GM23338 (cell line): Measurements from ENCODE around the gene CEP72. TPM values are rescaled to one million over a fixed set of nuclear protein-coding genes. Genes with fewer than 3 reads are reported as not detected.

Experiments
- ATAC-seq: fragments of 200-7000 bp; cut with Tn5 transposase; 3 replicates; pipeline ENCODE4 v1.9.1; 2020
- DNase-seq: peaks from one replicate; pipeline ENCODE4 v3.0.0-alpha.2; 2015; ENCODE audit warnings: low spot score
- H2AFZ ChIP-seq: fragments of 200-600 bp; sonication (generic); 2 replicates; pipeline ENCODE4 v1.8.0; 2016; ENCODE audit warnings: antibody characterized with exemption, mild to moderate bottlenecking, moderate library complexity
- H3F3A ChIP-seq: fragments of 200-600 bp; sonication (generic); replicated peaks from 2 replicates; pipeline ENCODE4 v1.8.0; 2017; ENCODE audit warnings: antibody characterized with exemption, mixed run types, low read depth
- H3K27ac ChIP-seq: fragments of 200-600 bp; sonication (generic); 2 replicates; pipeline ENCODE4 v1.6.1; 2016; ENCODE audit warnings: low read depth
- H3K27me3 ChIP-seq: fragments of 200-600 bp; sonication (generic); 2 replicates; pipeline ENCODE4 v1.8.0; 2016; ENCODE audit warnings: mild to moderate bottlenecking, mixed run types, moderate library complexity; ENCODE audit not compliant: insufficient read depth
- H3K36me3 ChIP-seq: fragments of 200-600 bp; sonication (generic); 2 replicates; pipeline ENCODE4 v1.8.0; 2016; ENCODE audit warnings: mild to moderate bottlenecking; ENCODE audit not compliant: insufficient read depth
- H3K4me1 ChIP-seq: fragments of 200-600 bp; sonication (generic); 2 replicates; pipeline ENCODE4 v1.8.0; 2016; ENCODE audit warnings: mild to moderate bottlenecking, moderate library complexity; ENCODE audit not compliant: insufficient read depth
- H3K4me2 ChIP-seq: fragments of 200-600 bp; sonication (generic); 2 replicates; pipeline ENCODE4 v1.7.1; 2017; ENCODE audit warnings: mixed run types
- H3K4me3 ChIP-seq: fragments of 200-600 bp; sonication (generic); 2 replicates; pipeline ENCODE4 v1.6.1; 2016; ENCODE audit warnings: mixed run types
- H3K79me2 ChIP-seq: fragments of 200-600 bp; sonication (generic); replicated peaks from 2 replicates; pipeline ENCODE4 v1.8.0; 2017; ENCODE audit warnings: mild to moderate bottlenecking; ENCODE audit not compliant: insufficient read depth
- H3K9me2 ChIP-seq: fragments of 200-600 bp; sonication (generic); 2 replicates; pipeline ENCODE4 v1.8.0; 2017; ENCODE audit not compliant: insufficient read depth
- H4K20me1 ChIP-seq: fragments of 200-600 bp; sonication (generic); replicated peaks from 2 replicates; pipeline ENCODE4 v1.8.0; 2017; ENCODE audit warnings: mild to moderate bottlenecking; ENCODE audit not compliant: insufficient read depth
- H3K27ac Mint-ChIP-seq: 2 replicates; pipeline ENCODE4 v1.8.0; 2020; ENCODE audit warnings: inconsistent platforms, mild to moderate bottlenecking, moderate library complexity, mixed read lengths
- H3K27me3 Mint-ChIP-seq: 3 replicates; pipeline ENCODE4 v1.8.0; 2022; ENCODE audit warnings: low read depth, mild to moderate bottlenecking, moderate library complexity, mixed read lengths, inconsistent platforms; ENCODE audit not compliant: insufficient read depth, poor library complexity
- H3K36me3 Mint-ChIP-seq: 3 replicates; pipeline ENCODE4 v1.8.0; 2021; ENCODE audit warnings: low read depth, mild to moderate bottlenecking, inconsistent platforms, moderate library complexity, mixed read lengths
- H3K4me1 Mint-ChIP-seq: 3 replicates; pipeline ENCODE4 v1.8.0; 2020; ENCODE audit warnings: mild to moderate bottlenecking, inconsistent platforms, mixed read lengths
- H3K4me3 Mint-ChIP-seq: 3 replicates; pipeline ENCODE4 v1.8.0; 2021; ENCODE audit warnings: moderate library complexity, mild to moderate bottlenecking, inconsistent platforms, mixed read lengths
- H3K9me3 Mint-ChIP-seq: 3 replicates; pipeline ENCODE4 v1.8.0; 2020; ENCODE audit warnings: moderate library complexity, mild to moderate bottlenecking, inconsistent platforms, mixed read lengths
- ETS1 ChIP-seq: IDR thresholded peaks from 2 replicates; pipeline ENCODE4 v1.6.1; 2016; ENCODE audit warnings: antibody characterized with exemption
- EZH2 ChIP-seq: fragments of 200-600 bp; sonication (generic); IDR thresholded peaks from one replicate; pipeline ENCODE4 v1.8.0; 2017; ENCODE audit warnings: antibody characterized with exemption, mild to moderate bottlenecking, low read depth; ENCODE audit not compliant: unreplicated experiment
- EZH2phosphoT487 ChIP-seq: fragments of 200-600 bp; sonication (generic); IDR thresholded peaks from one replicate; pipeline ENCODE4 v1.8.1; 2018; ENCODE audit warnings: antibody characterized with exemption; ENCODE audit not compliant: unreplicated experiment
- JUNB ChIP-seq: IDR thresholded peaks from one replicate; pipeline ENCODE4 v1.6.1; 2016; ENCODE audit warnings: antibody characterized with exemption; ENCODE audit not compliant: unreplicated experiment
- NANOG ChIP-seq: IDR thresholded peaks from 2 replicates; pipeline ENCODE4 v1.6.1; 2016; ENCODE audit warnings: antibody characterized with exemption, borderline replicate concordance
- REST ChIP-seq: IDR thresholded peaks from one replicate; pipeline ENCODE4 v1.6.1; 2018; ENCODE audit warnings: antibody characterized with exemption; ENCODE audit not compliant: unreplicated experiment
- STAT1 ChIP-seq: IDR thresholded peaks from one replicate; pipeline ENCODE4 v1.6.1; 2016; ENCODE audit warnings: antibody characterized with exemption; ENCODE audit not compliant: unreplicated experiment
- ZNF331 ChIP-seq: fragments of 250-450 bp; sonication (Bioruptor Pico); IDR thresholded peaks from 2 replicates; pipeline ENCODE4 v1.5.0; 2020; ENCODE audit warnings: low read depth, mild to moderate bottlenecking, moderate library complexity
- ZNF462 ChIP-seq: fragments of 250-450 bp; sonication (Bioruptor Pico); IDR thresholded peaks from 2 replicates; pipeline ENCODE4 v1.5.0; 2020; ENCODE audit warnings: mild to moderate bottlenecking, moderate library complexity
- polyA plus RNA-seq: library from polyadenylated mRNA; unstranded; fragments of >200 nt; fragmentation: Nextera tagmentation; extraction: Ambion mirVana; gene quantifications from 2 replicates; pipeline ENCODE4 v1.2.1, GENCODE V29; 2016
- total RNA-seq: library from RNA; depleted of rRNA; stranded (reverse); fragments of >200 nt; shearing (Covaris generic); gene quantifications from 2 replicates; pipeline ENCODE4 v1.2.3, GENCODE V29; 2014

Gene CEP72
- total and polyA plus RNA-seq, 2 experiments from 2014 or later = 15.5 to 27.1 TPM

GRCh38 chr5:568809-569208 lies 43.3 kb upstream of the CEP72 start (continued):
- no peak for TF ChIP-seq ZNF462 (CRISPR knock-in tag)
- TF ChIP-seq EZH2phosphoT487 = no peak
- TF ChIP-seq STAT1 = no peak
- no peak for TF ChIP-seq JUNB
- no peak for TF ChIP-seq ZNF331 (CRISPR knock-in tag)

GRCh38 chr5:569358-569867 lies 42.7 kb upstream of the CEP72 start:
- Mint-ChIP-seq H3K4me3 (no peak overlapping the region), H3K4me1 (no peaks in the 10 kb centered on the region; the same call in 1 of the 3 replicates), H3K27me3 (peaks cover 17% of the 10 kb centered on the region), H3K36me3 (no peaks in the 10 kb centered on the region; the same call in 2 of the 3 replicates), H3K9me3 (no peaks in the 10 kb centered on the region; the same call in 1 of the 3 replicates), H3K27ac (no peak overlapping the region)
- H3K4me3 ChIP-seq = no peak overlapping the region
- H3K9me2 ChIP-seq = no peaks in the 10 kb centered on the region
- ATAC-seq (no peak), DNase-seq (no peak)
- no peaks in the 10 kb centered on the region for H4K20me1 ChIP-seq
- H2AFZ ChIP-seq = no peak overlapping the region; the same call in 1 of the 2 replicates
- H3K4me1 ChIP-seq = no peaks in the 10 kb centered on the region; the same call in 1 of the 2 replicates
- no peaks in the 10 kb centered on the region for H3F3A ChIP-seq
- peaks cover 14% of the 10 kb centered on the region for H3K27me3 ChIP-seq
- H3K79me2 ChIP-seq = no peaks in the 10 kb centered on the region
- H3K27ac ChIP-seq = no peak overlapping the region
- H3K36me3 ChIP-seq = no peaks in the 10 kb centered on the region
- H3K4me2 ChIP-seq = no peak overlapping the region
- TF ChIP-seq NANOG (no peak), JUNB (no peak), EZH2 (no peak), ETS1 (no peak), REST (no peak)
